Stimulated activated CD8-positive, alpha-beta memory T cell treated with anti-CD3 and anti-CD28 coated beads, Interleukin-15, amount 100 ng/mL, for 48 hours (primary cell): ENCODE measurements around the gene HSPB1.
"Not testable (repeated sequence)": the region's sequence is repeated elsewhere in the genome, so short reads cannot be mapped to it uniquely, and the experiment has no call there.

Experiments
- DNase-seq, 2 donors: peaks; one replicate each; pipeline ENCODE4 v3.0.0-alpha.2; 2020; ENCODE audit warnings: low read depth in 2 of 2

HSPB1 gene

DNA sequence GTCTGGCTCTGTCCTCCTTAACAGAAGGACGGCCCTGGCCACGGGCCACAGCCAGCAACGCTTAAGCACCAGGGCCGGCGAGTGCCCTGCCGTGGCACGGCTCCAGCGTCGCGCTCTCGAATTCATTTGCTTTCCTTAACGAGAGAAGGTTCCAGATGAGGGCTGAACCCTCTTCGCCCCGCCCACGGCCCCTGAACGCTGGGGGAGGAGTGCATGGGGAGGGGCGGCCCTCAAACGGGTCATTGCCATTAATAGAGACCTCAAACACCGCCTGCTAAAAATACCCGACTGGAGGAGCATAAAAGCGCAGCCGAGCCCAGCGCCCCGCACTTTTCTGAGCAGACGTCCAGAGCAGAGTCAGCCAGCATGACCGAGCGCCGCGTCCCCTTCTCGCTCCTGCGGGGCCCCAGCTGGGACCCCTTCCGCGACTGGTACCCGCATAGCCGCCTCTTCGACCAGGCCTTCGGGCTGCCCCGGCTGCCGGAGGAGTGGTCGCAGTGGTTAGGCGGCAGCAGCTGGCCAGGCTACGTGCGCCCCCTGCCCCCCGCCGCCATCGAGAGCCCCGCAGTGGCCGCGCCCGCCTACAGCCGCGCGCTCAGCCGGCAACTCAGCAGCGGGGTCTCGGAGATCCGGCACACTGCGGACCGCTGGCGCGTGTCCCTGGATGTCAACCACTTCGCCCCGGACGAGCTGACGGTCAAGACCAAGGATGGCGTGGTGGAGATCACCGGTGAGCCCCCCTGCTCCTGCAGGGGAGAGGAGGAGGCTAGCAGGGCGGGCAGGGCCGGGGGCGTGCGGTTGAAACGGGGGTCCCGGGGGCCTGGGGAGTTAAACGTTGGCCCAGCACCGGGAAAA, at the start of gene HSPB1:
Gene HSPB1 (plus strand): TSS at position 327 of the 855 bp plus-strand sequence. CDS start 40 bp downstream, at position 367.
- DNase-seq: no peak

- no peak for DNase-seq
These were observed 47.7 kb upstream of the HSPB1 start for GRCh38 chr7:76254781-76255180.

- no peak for DNase-seq
These were observed 44.5 kb upstream of the HSPB1 start for GRCh38 chr7:76257973-76258372.

DNA sequence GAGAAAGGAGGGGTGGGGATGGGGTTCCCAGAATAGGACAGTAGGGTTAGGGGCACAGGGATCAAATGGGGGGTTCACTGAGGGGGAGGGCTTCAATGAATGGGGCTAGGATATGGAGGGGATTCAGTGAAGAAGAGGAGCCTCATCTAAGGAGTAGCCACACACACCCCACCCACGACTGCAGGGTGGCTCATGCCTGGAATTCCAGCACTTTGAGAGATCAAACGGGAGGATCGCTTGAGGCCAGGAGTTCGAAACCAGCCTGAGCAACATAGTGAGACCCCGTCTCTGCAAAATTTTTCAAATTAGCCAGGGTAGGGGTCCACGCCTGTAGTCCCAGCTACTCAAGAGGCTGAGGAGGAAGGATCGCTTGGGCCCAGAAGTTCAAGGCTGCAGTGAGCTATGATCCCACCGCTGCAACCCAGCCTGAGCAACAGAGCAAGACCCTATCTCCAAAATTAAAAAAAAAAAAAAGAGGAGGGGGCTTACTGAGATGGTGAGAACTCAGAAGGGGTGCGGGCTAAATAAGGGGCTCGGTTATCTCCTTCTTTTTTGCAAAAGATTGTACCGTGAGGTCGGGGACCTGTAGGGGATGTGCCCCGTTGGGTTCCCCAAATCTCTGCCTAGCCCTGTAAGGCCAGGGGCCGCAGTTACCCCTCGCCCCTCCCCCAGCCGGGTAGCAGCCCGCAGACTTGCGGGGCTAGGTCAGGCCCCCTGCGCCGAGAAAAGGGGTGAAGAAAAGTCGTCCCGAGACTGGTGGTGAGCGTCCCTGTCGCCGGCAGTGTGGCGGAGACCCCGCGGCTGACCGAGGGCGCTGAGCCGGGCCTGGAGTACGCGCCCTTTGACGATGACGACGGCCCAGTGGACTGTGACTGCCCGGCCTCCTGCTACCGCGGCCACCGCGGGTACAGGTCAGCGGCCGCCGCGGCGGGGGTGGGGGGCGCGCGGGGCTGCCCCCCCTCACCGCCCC, 43.1 kb upstream of the HSPB1 start:
- DNase-seq: no peak

DNA sequence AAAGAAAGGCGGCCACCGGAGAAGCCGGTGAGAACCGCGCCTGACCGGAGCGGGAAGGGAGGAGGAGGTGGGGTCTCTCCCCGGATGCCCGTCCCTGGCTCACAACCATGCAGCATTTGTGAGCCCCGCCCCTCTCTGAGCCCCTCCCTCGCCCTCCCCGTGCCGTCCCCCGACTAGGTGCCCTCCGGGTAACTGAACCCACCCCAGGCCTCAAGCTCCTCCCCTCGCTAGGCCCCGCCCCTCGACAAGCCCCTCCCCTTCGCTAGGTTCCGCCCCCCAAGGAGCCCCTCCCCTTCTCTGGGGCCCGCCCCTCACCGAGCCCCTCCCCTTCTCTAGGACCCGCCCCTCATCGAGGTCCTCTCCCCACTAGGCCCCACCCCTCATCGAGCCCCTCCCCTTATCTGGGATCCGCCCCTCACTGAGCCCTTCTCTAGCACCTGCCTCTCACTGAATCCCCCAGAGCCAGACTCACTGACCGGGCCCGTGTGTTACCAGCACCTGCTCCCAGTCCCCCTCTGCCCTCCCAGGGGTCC, 42.2 kb upstream of the HSPB1 start:
- peak; percentile 24 to 46 for DNase-seq

DNA sequence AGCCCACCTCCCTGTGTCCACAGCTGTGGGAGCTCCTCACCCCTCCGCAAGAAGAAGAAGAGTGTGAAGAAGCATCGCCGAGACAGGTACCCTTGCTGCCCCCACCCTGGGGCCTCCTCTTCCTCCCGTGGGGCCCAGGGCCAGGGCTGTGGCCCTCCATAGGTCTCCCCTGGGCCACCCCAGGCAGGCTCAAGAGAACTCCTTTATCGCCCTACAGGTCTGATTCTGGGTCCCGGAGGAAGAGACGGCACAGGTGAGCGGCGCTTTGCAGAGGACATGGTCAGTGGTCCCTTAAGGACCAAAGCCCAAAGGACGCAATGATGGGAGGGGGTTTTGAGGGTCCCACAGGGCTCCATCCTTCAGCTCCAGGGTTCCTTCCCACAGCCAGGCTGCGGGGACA, 41.1 kb upstream of the HSPB1 start:
- no peak for DNase-seq

- no peak for DNase-seq
These were observed 40.5 kb upstream of the HSPB1 start for GRCh38 chr7:76261931-76262330.

- peak in 1 of 2 donors; percentile 22 for DNase-seq
These were observed 39.6 kb upstream of the HSPB1 start for GRCh38 chr7:76262683-76263402.

DNA sequence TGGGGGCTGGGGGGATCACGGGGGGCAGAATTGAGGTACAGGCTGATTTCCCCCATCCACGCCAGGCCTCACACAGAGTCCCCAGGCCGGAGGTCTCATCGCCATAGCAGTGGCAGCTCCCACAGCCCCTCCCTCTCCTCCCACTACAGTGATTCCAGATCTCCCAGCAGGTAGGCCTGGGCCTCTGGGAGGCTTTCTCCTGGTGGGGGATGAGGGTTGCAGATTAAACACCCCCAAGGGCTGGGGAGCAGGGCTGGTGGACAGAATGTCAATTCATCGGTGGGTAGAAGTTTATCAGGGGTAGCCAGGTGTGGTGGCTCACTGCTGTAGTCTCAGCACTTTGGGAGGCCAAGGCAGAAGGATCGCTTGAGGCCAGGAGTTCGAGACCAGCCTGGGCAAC, 37.2 kb upstream of the HSPB1 start:
- DNase-seq: no peak

DNA sequence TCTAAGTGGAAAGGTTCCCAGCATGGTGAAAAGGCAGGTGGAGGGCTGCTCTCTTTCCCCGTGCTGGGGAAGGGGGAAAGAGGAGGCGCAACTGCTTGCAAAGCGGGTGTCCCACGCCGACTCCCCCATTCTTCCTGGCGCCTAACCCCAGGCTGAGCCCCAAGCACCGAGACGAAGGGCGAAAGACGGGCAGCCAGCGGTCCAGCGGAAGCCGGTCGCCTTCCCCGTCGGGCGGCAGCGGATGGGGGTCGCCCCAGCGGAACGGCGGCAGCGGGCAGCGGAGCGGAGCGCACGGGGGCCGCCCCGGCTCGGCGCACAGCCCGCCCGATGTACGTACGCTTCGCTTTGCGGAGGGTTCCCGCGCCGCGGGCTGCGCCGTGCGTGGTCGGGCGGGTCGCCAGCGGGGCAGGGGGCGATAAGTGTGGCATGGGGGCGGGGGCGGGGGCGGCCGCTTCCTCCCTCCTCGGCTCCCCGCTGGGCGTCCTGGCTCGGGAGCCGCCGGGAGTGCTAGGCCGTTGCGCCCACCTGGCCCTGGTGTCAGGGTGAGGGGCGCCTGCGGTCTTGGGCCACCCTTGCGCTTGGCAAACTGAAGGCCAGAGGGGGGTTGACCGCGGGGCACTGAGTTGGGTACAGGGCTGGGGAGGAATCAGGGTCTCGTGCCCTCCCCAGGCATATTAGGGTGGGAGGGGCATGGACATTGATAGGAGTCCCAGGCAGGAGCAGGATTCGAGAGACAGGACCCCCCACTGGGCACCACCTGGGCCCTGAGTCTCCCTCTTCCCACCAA, 35.2 kb upstream of the HSPB1 start:
- DNase-seq: no peak

DNA sequence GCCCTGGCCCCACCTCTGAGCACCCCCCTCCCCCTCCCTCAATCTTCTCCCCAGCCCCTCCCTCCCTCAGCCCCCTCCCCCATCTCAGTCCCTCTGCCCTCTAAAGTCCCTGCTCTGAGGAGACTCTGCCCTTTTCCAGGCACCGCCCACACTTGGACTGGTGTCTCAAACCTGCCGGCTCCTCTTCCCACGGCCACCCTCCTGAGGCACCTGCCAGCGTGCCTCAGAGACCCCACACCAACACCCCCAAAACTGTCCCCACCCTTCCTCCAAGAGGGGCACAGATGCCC, 34.6 kb upstream of the HSPB1 start:
- no peak for DNase-seq

GRCh38 chr7:76268376-76268775, 34.1 kb upstream of the HSPB1 start:
- no peak for DNase-seq

GRCh38 chr7:76269895-76270294, 32.6 kb upstream of the HSPB1 start:
- no peak for DNase-seq

DNA sequence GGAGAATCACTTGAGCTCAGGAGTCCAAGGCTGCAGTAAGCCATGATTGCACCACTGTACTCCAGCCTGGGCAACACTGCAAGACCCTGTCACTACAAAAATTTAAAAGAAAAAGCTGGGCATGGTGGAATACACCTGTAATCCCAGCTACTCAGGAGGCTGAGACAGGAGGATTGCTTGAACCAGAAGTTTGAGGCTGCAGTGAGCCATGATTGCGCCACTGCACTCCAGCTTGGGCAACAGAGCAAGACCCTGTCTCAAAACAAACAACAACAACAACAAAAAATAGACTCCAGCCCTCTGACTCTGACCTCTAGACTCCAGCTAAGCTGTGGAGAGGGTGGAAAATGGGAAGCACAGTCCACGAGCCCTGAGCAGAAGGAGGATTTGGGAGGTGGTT, 31.1 kb upstream of the HSPB1 start:
- DNase-seq: not testable (repeated sequence)

GRCh38 chr7:76272142-76272541, 30.3 kb upstream of the HSPB1 start:
- no peak for DNase-seq

DNA sequence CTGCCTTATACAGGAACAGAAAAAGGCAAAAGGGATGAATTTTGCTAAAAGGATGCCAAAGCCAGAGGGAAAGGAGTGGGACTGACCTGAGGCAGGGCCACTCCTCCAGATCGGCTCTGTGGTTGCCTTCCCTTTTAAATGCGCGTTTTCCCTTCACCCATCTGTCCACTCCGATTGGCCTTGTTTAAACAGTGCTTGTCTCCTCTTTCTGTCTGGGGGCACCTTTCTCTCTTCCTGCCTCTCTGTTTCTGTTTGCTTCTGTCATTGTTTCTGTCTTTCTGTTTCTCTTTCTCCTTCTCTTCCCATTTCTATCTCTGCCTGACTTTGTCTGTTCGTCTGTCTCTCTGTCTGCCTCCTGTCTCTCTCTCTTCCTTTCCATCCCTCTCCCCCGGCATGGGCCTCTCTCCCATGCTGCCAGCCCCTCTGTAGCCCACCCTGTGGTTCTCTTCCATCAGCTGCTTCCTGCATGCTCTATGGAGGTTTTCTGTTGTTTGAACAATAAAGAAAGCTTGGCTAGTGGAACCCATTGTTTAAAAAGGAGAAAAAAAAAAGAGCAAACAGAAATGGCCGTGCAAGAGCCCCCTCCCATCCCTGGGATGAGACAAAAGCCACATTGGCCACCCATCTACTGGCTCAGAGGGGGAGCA, 29.5 kb upstream of the HSPB1 start:
- no peak for DNase-seq

DNA sequence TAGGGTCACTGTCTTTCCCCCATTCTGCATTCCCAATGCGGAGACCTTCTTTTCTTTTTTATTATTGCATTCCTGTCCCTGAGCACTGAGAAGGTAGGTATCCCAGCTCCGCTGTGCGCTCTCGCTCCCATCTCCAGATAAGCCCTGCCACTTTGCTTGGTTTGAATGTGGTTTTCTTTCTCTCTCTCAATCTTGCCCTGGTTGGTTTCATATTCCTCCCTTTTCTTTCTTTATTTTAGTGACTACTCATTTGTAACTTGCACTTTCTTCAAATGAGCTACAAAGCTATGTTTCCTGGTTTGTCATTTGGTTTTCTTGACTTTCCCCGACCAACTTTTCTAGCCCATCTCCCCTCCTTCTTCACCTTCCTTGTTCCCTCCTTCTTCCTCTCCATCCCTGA, 29.0 kb upstream of the HSPB1 start:
- DNase-seq: no peak

GRCh38 chr7:76278540-76278939, 23.9 kb upstream of the HSPB1 start:
- no peak for DNase-seq

DNA sequence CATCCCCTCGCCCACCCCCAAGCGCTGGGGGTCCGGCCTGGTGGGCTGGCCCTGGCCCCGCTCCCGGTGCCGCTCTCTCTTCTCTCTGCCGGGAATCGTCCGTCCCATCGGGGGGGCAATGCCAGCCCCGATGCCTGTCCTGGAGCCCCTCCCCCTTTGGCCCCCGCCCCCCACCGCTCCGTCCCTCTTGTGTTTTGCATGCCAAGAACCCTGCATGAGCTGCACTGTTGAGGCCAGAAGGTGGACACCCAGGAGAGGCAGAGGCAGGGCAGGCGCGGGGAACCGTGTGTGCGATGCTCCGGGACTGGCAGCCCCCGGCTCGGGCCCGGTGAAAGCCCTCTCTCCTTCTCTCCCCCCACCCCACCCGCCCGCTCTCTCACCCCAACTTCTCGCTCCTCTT, 22.1 kb upstream of the HSPB1 start:
- DNase-seq: no peak

DNA sequence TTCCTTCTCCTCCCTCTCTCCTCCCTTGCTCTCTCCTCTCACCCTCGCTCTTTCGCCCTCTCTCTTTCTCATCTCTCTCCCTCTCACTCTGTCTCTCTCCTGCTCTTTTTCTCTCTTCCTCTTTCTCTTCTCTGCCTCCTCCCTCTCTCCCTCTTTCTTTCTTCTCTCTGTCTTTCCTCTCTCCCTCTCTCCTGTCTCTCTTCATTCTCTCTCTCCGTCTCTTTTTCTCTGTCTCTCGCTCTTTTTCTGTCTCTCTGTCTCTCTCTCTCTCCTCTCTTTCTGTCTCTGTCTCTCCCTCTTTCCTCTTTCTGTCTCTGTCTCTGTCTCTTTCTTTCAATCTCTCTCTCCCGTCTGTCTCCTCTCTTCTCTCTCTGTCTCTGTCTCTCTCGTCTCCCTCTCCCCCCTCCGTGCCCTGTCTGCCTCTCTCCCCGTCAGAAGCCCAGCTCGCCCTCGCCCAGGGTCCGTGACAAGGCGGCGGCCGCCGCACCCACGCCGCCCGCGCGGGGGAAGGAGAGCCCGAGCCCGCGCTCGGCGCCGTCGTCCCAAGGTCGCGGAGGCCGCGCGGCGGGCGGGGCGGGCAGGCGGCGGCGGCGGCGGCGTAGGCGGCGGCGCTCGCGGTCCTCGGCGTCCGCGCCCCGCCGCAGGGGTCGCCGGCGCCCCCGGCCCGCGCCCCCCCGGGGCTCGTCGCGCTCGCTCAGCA, 21.3 kb upstream of the HSPB1 start:
- no peak for DNase-seq
